KMS-11 (cell line): Measurements from ENCODE around the gene ANKRD29.
"Not testable (repeated sequence)": the region's sequence is repeated elsewhere in the genome, so short reads cannot be mapped to it uniquely, and the experiment has no call there.

Experiments
- H2AFZ ChIP-seq: fragments of 200-600 bp; sonication (generic); 2 replicates; pipeline ENCODE4 v1.6.1; 2016; ENCODE audit warnings: antibody characterized with exemption, mixed run types, low read depth
- H3K27ac ChIP-seq: fragments of 200-600 bp; sonication (generic); 2 replicates; pipeline ENCODE4 v1.6.1; 2016; ENCODE audit warnings: mild to moderate bottlenecking, mixed run types
- H3K27me3 ChIP-seq: fragments of 200-600 bp; sonication (generic); 2 replicates; pipeline ENCODE4 v1.6.1; 2017; ENCODE audit warnings: mild to moderate bottlenecking, low read depth, mixed run types, moderate library complexity; ENCODE audit not compliant: insufficient read depth
- H3K36me3 ChIP-seq: fragments of 200-600 bp; sonication (generic); 2 replicates; pipeline ENCODE4 v1.6.1; 2017; ENCODE audit warnings: mild to moderate bottlenecking, mixed run types; ENCODE audit not compliant: insufficient read depth
- H3K4me1 ChIP-seq: fragments of 200-600 bp; sonication (generic); 2 replicates; pipeline ENCODE4 v1.6.1; 2016; ENCODE audit warnings: mild to moderate bottlenecking, low read depth, mixed run types; ENCODE audit not compliant: poor library complexity, severe bottlenecking
- H3K4me2 ChIP-seq: fragments of 200-600 bp; sonication (generic); 2 replicates; pipeline ENCODE4 v1.7.0; 2016; ENCODE audit warnings: mild to moderate bottlenecking, mixed run types
- H3K4me3 ChIP-seq: fragments of 200-600 bp; sonication (generic); IDR thresholded peaks from 2 replicates; pipeline ENCODE4 v1.6.1; 2017; ENCODE audit warnings: low read depth, low read length, mixed read lengths; ENCODE audit not compliant: insufficient read depth
- H3K79me2 ChIP-seq: fragments of 200-600 bp; sonication (generic); 2 replicates; pipeline ENCODE4 v1.6.1; 2016; ENCODE audit warnings: low read depth, mixed run types; ENCODE audit not compliant: insufficient read depth
- H3K9ac ChIP-seq: fragments of 200-600 bp; sonication (generic); 2 replicates; pipeline ENCODE4 v1.6.1; 2016; ENCODE audit warnings: mild to moderate bottlenecking, mixed run types
- H4K20me1 ChIP-seq: fragments of 200-600 bp; sonication (generic); 2 replicates; pipeline ENCODE4 v1.6.1; 2016; ENCODE audit warnings: mild to moderate bottlenecking, mixed run types; ENCODE audit not compliant: insufficient read depth
- CTCF ChIP-seq: fragments of 200-600 bp; sonication (generic); conservative IDR thresholded peaks from 2 replicates; pipeline ENCODE4 v1.6.1; 2017; ENCODE audit warnings: low read depth, mild to moderate bottlenecking, antibody characterized with exemption, low read length, moderate library complexity, mixed read lengths

ANKRD29 gene

GRCh38 chr18:23617412-23618014, 45.2 kb downstream of the ANKRD29 start:
- Histone ChIP-seq H3K79me2 (no peaks in the 10 kb centered on the region), H3K27me3 (no peaks in the 10 kb centered on the region), H3K27ac (peak overlapping the region; percentile 95), H3K9ac (peak overlapping the region; percentile 72), H3K4me1 (peaks cover 87% of the 10 kb centered on the region), H4K20me1 (no peaks in the 10 kb centered on the region), H3K4me2 (peak overlapping the region; percentile 71), H3K36me3 (no peaks in the 10 kb centered on the region), H3K4me3 (no peak overlapping the region), H2AFZ (peak overlapping the region; percentile 55)
- no peak for TF ChIP-seq CTCF

- Histone ChIP-seq H3K27me3 (no peaks in the 10 kb centered on the region), H3K4me3 (no peak overlapping the region), H4K20me1 (no peaks in the 10 kb centered on the region), H3K36me3 (no peaks in the 10 kb centered on the region), H3K4me2 (peak overlapping the region; percentile 71; the same call in 1 of the 2 replicates), H3K27ac (no peak overlapping the region), H2AFZ (no peak overlapping the region), H3K9ac (no peak overlapping the region), H3K79me2 (no peaks in the 10 kb centered on the region), H3K4me1 (peaks cover 78% of the 10 kb centered on the region)
- TF ChIP-seq CTCF, result no peak
These were observed 46.5 kb downstream of the ANKRD29 start for GRCh38 chr18:23616258-23616657.

GRCh38 chr18:23614891-23615290, 47.8 kb downstream of the ANKRD29 start:
- peak overlapping the region; percentile 45; the same call in 1 of the 2 replicates for H3K9ac ChIP-seq
- H3K4me3 ChIP-seq, result no peak overlapping the region
- peak overlapping the region; percentile 38; the same call in 1 of the 2 replicates for H2AFZ ChIP-seq
- no peaks in the 10 kb centered on the region for H3K27me3 ChIP-seq
- H3K79me2 ChIP-seq, result no peaks in the 10 kb centered on the region
- peak overlapping the region; percentile 86 for H3K27ac ChIP-seq
- H3K4me1 ChIP-seq, result peaks cover 66% of the 10 kb centered on the region
- no peaks in the 10 kb centered on the region for H3K36me3 ChIP-seq
- TF ChIP-seq CTCF, result no peak
- H4K20me1 ChIP-seq, result no peaks in the 10 kb centered on the region
- H3K4me2 ChIP-seq, result peak overlapping the region; percentile 61

- peak overlapping the region; percentile 61 for H3K4me2 ChIP-seq
- peak overlapping the region; percentile 38; the same call in 1 of the 2 replicates for H2AFZ ChIP-seq
- H3K4me1 ChIP-seq, result peaks cover 62% of the 10 kb centered on the region
- no peaks in the 10 kb centered on the region for H3K27me3 ChIP-seq
- no peaks in the 10 kb centered on the region for H3K79me2 ChIP-seq
- TF ChIP-seq CTCF, result no peak
- no peaks in the 10 kb centered on the region for H4K20me1 ChIP-seq
- peak overlapping the region; percentile 86 for H3K27ac ChIP-seq
- H3K4me3 ChIP-seq, result no peak overlapping the region
- H3K36me3 ChIP-seq, result no peaks in the 10 kb centered on the region
- H3K9ac ChIP-seq, result peak overlapping the region; percentile 45; the same call in 1 of the 2 replicates
These were observed 48.3 kb downstream of the ANKRD29 start for GRCh38 chr18:23614413-23614812.

GRCh38 chr18:23613091-23613475, 49.6 kb downstream of the ANKRD29 start:
- H3K4me1 ChIP-seq, result peaks cover 51% of the 10 kb centered on the region
- not testable (repeated sequence) for H4K20me1 ChIP-seq, H3K4me3 ChIP-seq, H3K27me3 ChIP-seq, H3K79me2 ChIP-seq, H3K4me2 ChIP-seq, H3K27ac ChIP-seq, H2AFZ ChIP-seq, H3K36me3 ChIP-seq, H3K9ac ChIP-seq
